ENCODE results near the gene DDT.

GRCh38 chr22:23938328-23939016, 35.8 kb downstream of the DDT start:
- TF ChIP-seq CTCF (conservative IDR thresholded peaks at IDR 0.05 in 1 of 2, IDR thresholded peaks at IDR 0.05 in 1 of 2; ENCODE audit: extremely low read depth in 1 of 2, insufficient read depth in 1 of 2, low read depth in 1 of 2, low read length in 2 of 2) (no peak), EZH2 (IDR thresholded peaks at IDR 0.05; ENCODE audit: borderline replicate concordance, low read length) (no peak)

Measured in mammary epithelial cell (primary cell).